Ascending aorta (tissue), 2 donors: ENCODE data around the gene PTGIS. TPM values are rescaled to one million over a fixed set of nuclear protein-coding genes. Genes with fewer than 3 reads are reported as not detected.

ENCODE experiments used
- DNase-seq, 2 donors: peaks; one replicate each; pipeline ENCODE4 v3.0.0-alpha.2; 2019; ENCODE audit warnings: low spot score in 2 of 2
- H3K27ac ChIP-seq, 2 donors: fragments of 200-600 bp; sonication (generic); one replicate each; pipeline ENCODE4 v1.5.1; 2016 to 2017; ENCODE audit warnings: mild to moderate bottlenecking in 1 of 2
- H3K27me3 ChIP-seq: fragments of 200-600 bp; sonication (generic); one replicate; pipeline ENCODE4 v1.5.1; 2017
- H3K36me3 ChIP-seq, 2 donors: fragments of 200-600 bp; sonication (generic); one replicate each; pipeline ENCODE4 v1.5.1; 2016
- H3K4me1 ChIP-seq, 2 donors: fragments of 200-600 bp; sonication (generic); one replicate each; pipeline ENCODE4 v1.5.1; 2016 to 2017; ENCODE audit warnings: mild to moderate bottlenecking in 1 of 2
- H3K4me3 ChIP-seq, 2 donors: fragments of 200-600 bp; sonication (generic); one replicate each; pipeline ENCODE4 v1.5.1; 2016 to 2017; ENCODE audit warnings: mild to moderate bottlenecking in 1 of 2
- H3K9me3 ChIP-seq, 2 donors: fragments of 200-600 bp; sonication (generic); one replicate each; pipeline ENCODE4 v1.5.1; 2016
- intact Hi-C: fragments of 100-400 bp; cut with DNase I; formaldehyde crosslinking; loops from one replicate; pipeline ENCODE4 v1.15.1; 2023
- total RNA-seq: library from RNA; depleted of rRNA; stranded (reverse); fragments of >200 nt; gene quantifications from one replicate; pipeline ENCODE4 v1.1.0, GENCODE V29; 2016
- TF ChIP-seq, protein P1 (sequence below), 3 experiments: fragments of 200-600 bp in 2 of 3; fragments of 450-650 bp in 1 of 3; sonication (generic) in 2 of 3; IDR thresholded peaks; one replicate each; pipeline ENCODE4 v1.5.1; 2016 to 2019; ENCODE audit warnings: antibody characterized with exemption in 3 of 3, mild to moderate bottlenecking in 1 of 3, moderate library complexity in 1 of 3

The PTGIS gene
- total RNA-seq, 1 donor from 2014 or later, result 288 TPM

DNA sequence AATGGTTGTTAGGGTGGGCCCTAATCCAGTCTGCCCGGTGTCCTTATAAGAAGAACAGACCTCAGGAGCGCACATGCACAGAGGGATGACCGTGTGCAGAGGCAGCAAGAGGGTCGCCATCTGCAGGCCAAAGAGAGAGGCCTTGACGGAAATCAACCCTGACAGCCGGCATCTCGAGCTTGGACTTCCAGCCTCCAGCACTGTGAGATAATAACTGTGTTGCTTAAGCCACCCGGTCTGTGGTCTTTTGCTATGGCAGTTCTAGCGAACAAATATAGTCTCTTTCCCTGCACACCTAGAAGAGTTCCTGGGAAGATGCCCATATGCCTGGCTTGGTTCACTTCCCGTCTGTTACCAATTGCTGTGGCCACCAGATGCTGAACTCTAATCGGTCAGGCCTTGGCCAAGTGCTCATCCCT, 35.3 kb upstream of the PTGIS start:
- DNase-seq, result no peak
- intact Hi-C loops, result no loop called here
- H3K36me3 ChIP-seq, result no peaks in the 10 kb centered on the region

DNA sequence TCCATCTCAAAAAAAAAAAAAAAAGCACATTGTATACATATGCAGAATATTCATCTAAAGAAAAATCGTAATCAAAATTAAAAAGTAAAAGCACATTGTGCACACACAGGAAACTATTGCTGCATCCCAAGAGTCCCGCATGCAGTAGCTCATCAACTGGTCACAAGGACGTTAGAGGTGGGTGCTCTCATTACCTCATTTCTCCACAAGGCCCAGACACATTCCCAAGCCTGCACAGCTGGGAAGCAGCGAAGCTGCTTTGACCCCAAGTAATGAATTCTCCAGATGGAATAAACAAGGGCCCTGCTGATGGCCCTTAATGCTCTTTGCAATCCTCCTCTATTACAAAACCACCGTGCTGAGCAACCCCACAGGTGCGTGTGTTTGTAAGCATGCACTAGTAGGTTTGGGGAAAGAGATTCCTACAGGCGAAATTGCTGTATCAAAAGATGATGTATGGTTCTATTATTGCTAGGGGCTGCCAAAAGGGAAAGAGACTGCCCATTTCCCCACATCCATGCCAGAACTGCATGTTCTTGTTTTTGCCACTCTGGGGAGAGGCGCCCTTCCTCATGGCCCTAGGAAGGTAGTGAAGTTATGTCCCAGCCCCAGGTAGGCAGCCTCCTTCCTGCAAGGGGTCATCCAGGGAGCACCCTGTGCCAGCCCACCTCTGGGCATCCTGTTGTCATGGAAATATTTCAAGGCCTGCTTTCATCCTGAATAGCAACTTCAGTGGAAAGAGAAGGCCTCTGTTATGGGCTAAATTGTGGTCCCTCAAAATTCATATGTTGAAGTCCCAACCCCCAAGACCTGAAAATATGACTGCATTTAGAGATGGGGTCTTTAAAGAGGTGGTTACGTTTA, 34.6 kb upstream of the PTGIS start:
- Histone ChIP-seq H3K4me1 (peaks cover 6 to 15% of the 10 kb centered on the region in 2 donors), H3K27me3 (no peaks in the 10 kb centered on the region), H3K9me3 (no peaks in the 10 kb centered on the region), H3K4me3 (no peak overlapping the region), H3K36me3 (no peaks in the 10 kb centered on the region), H3K27ac (peak overlapping the region; percentile 23 to 34)
- intact Hi-C loops, result no loop called here
- DNase-seq, result no peak
- TF ChIP-seq, protein P1, sequence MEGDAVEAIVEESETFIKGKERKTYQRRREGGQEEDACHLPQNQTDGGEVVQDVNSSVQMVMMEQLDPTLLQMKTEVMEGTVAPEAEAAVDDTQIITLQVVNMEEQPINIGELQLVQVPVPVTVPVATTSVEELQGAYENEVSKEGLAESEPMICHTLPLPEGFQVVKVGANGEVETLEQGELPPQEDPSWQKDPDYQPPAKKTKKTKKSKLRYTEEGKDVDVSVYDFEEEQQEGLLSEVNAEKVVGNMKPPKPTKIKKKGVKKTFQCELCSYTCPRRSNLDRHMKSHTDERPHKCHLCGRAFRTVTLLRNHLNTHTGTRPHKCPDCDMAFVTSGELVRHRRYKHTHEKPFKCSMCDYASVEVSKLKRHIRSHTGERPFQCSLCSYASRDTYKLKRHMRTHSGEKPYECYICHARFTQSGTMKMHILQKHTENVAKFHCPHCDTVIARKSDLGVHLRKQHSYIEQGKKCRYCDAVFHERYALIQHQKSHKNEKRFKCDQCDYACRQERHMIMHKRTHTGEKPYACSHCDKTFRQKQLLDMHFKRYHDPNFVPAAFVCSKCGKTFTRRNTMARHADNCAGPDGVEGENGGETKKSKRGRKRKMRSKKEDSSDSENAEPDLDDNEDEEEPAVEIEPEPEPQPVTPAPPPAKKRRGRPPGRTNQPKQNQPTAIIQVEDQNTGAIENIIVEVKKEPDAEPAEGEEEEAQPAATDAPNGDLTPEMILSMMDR (IDR thresholded peaks at IDR 0.05), result no peak

More for the DNA sequence above, 35.3 kb upstream of the PTGIS start:
- Histone ChIP-seq H3K4me3 (no peak overlapping the region), H3K9me3 (no peaks in the 10 kb centered on the region), H3K4me1 (peaks cover 6 to 15% of the 10 kb centered on the region in 2 donors), H3K27ac (peak overlapping the region; percentile 23 to 34), H3K27me3 (no peaks in the 10 kb centered on the region)
- TF ChIP-seq, protein P1 (IDR thresholded peaks at IDR 0.05), result peak in 1 of 3 experiments; percentile 21

DNA sequence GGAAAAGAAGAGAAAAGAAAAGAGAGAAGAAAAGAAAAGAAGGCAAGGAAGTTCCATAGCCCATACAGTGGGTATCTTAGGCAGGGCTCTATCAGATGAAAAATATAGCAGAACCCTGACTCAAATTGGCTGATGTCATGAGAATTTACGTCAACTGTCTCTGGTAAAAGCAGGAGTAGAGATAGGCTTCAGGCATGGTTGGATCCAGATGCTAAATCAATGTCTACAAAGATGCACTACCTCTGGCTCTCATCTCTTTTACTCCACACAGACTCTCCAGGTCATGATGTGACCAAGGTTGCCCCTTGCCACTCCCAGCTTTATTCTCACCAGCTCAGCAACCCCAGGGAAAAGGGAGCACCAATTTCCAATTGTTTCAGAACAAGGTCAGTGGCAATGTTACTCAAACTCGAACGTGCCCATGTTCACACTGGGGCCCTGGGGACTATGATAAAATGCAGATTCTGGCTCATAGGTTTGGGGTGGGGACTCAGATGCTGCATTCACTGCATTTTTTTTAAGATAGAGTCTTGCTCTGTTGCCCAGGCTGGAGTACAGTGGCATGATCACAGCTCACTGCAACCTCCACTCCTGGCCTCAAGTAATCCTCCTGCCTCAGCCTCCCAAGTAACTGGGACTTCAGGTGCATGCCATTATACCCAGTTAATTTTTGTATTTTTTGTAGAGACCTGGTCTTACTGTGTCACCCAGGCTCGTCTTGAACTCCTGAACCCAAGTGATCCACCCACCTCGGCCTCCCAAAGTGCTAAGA, 33.4 kb upstream of the PTGIS start:
- peaks cover 7 to 18% of the 10 kb centered on the region in 2 donors for H3K4me1 ChIP-seq
- H3K36me3 ChIP-seq, result no peaks in the 10 kb centered on the region
- intact Hi-C loops, result no loop called here
- peak overlapping the region in 1 of 2 donors; percentile 41 for H3K27ac ChIP-seq
- no peak overlapping the region for H3K4me3 ChIP-seq
- TF ChIP-seq, protein P1 (IDR thresholded peaks at IDR 0.05), result no peak
- no peaks in the 10 kb centered on the region for H3K9me3 ChIP-seq
- no peaks in the 10 kb centered on the region for H3K27me3 ChIP-seq
- no peak for DNase-seq

DNA sequence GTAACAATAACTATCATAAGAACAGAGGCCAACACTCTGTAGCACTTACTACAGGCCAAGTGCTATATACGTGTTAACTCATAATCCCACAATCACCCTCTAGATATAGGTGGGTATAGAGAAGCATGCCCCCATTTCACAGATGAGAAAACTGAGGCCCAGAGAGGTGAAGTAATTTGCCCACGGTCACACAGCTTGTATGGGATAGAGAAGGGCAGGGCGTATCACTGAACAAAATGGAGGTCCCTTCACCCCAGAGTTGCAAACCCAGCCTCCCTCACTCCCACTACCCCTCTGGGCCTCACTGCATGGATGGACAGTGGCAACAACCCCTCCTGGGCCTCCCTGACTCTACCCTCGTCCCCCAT, 31.8 kb upstream of the PTGIS start:
- H3K36me3 ChIP-seq, result no peaks in the 10 kb centered on the region
- H3K27me3 ChIP-seq, result no peaks in the 10 kb centered on the region
- no peak for DNase-seq
- TF ChIP-seq, protein P1 (IDR thresholded peaks at IDR 0.05), result no peak
- peak overlapping the region in 1 of 2 donors; percentile 41 for H3K27ac ChIP-seq
- intact Hi-C loops, result no loop called here
- peaks cover 7 to 17% of the 10 kb centered on the region in 2 donors for H3K4me1 ChIP-seq
- H3K4me3 ChIP-seq, result no peak overlapping the region
- H3K9me3 ChIP-seq, result no peaks in the 10 kb centered on the region

DNA sequence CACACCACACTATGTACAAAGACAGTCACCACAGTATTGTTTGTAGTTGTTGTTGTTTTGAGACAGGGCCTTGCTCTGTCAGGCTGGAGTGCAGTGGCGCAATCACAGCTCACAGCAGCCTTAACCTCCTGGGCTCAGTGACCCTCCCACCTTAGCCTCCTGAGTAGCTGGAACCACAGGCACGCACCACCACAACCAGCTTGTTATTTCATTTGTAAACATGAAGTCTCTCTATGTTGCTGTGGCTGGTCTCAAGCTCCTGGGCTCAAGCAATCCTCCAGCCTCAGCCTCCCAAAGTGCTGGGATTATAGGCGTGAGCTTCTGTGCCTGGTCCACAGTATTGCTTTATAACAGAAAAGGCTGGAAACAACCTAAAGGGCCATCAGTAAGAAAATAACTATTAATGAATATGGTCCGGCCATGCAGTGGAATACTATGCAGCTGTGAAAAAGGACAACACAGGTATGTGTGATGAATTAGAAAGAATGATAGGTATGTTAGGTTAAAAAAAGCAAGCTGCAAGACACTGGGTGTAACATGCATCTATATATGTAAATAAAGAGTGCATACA, 30.0 kb upstream of the PTGIS start:
- DNase-seq, result no peak
- no peaks in the 10 kb centered on the region for H3K27me3 ChIP-seq
- no peaks in the 10 kb centered on the region for H3K36me3 ChIP-seq
- H3K4me3 ChIP-seq, result no peak overlapping the region
- intact Hi-C loops, result no loop called here
- H3K9me3 ChIP-seq, result no peaks in the 10 kb centered on the region
- peak overlapping the region in 1 of 2 donors; percentile 100 for H3K27ac ChIP-seq
- TF ChIP-seq, protein P1 (IDR thresholded peaks at IDR 0.05), result no peak
- H3K4me1 ChIP-seq, result peaks cover 10 to 27% of the 10 kb centered on the region in 2 donors
